ENCODE data around the gene F7. TPM values are rescaled to one million over a fixed set of nuclear protein-coding genes. Genes with fewer than 3 reads are reported as not detected.

F7 gene
- total RNA-seq, 1 donor from 2014 or later: not detected

- Histone ChIP-seq H3K4me1 (no peaks in the 10 kb centered on the region), H3K27ac (no peak overlapping the region), H3K27me3 (ENCODE audit: low read depth) (no peaks in the 10 kb centered on the region), H3K4me3 (no peak overlapping the region), H3K9me3 (no peaks in the 10 kb centered on the region), H3K36me3 (peaks cover 7% of the 10 kb centered on the region)
- TF ChIP-seq, protein P1, sequence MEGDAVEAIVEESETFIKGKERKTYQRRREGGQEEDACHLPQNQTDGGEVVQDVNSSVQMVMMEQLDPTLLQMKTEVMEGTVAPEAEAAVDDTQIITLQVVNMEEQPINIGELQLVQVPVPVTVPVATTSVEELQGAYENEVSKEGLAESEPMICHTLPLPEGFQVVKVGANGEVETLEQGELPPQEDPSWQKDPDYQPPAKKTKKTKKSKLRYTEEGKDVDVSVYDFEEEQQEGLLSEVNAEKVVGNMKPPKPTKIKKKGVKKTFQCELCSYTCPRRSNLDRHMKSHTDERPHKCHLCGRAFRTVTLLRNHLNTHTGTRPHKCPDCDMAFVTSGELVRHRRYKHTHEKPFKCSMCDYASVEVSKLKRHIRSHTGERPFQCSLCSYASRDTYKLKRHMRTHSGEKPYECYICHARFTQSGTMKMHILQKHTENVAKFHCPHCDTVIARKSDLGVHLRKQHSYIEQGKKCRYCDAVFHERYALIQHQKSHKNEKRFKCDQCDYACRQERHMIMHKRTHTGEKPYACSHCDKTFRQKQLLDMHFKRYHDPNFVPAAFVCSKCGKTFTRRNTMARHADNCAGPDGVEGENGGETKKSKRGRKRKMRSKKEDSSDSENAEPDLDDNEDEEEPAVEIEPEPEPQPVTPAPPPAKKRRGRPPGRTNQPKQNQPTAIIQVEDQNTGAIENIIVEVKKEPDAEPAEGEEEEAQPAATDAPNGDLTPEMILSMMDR (IDR thresholded peaks at IDR 0.05): no peak
- ATAC-seq (no peak), DNase-seq (peak; percentile 26)
- intact Hi-C loops (cut with DNase I): no loop called here
These were observed 11.8 kb upstream of the F7 start for GRCh38 chr13:113093580-113094409.

DNA sequence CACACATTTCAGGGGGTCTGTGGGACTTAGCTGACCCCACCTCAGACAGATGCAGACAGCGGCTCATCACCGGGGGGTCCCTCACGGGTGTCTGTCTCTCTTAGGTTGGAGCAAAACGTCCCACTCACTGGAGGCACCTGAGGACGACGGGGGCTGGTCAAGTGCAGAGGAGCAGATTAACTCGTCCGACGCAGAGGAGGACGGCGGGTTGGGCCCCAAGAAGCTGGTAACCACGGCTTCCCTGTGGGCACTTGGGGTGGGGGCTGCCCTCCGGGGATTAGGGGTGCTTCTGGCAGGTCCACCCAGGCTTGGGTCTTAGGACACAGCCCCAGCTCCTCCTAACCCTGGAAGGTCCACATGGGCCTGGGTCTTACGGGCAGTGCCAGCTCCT, 11.2 kb upstream of the F7 start:
- H3K4me3 ChIP-seq: no peak overlapping the region
- TF ChIP-seq, protein P1 (IDR thresholded peaks at IDR 0.05): no peak
- intact Hi-C loops (cut with DNase I): no loop called here
- ATAC-seq (no peak), DNase-seq (peak; percentile 26)
- no peak overlapping the region for H3K27ac ChIP-seq
- peaks cover 6% of the 10 kb centered on the region for H3K36me3 ChIP-seq
- H3K9me3 ChIP-seq: no peaks in the 10 kb centered on the region
- no peaks in the 10 kb centered on the region for H3K27me3 ChIP-seq (ENCODE audit: low read depth)
- H3K4me1 ChIP-seq: no peaks in the 10 kb centered on the region

- no peak for ATAC-seq
- Histone ChIP-seq H3K4me3 (no peak overlapping the region), H3K36me3 (no peaks in the 10 kb centered on the region), H3K27ac (no peak overlapping the region), H3K9me3 (no peaks in the 10 kb centered on the region), H3K4me1 (no peaks in the 10 kb centered on the region), H3K27me3 (ENCODE audit: low read depth) (no peaks in the 10 kb centered on the region)
- TF ChIP-seq, protein P1 (IDR thresholded peaks at IDR 0.05): no peak
- intact Hi-C loops (cut with DNase I): no loop called here
- DNase-seq: peak; percentile 27
These were observed 10.2 kb upstream of the F7 start for GRCh38 chr13:113095146-113096051.

DNA sequence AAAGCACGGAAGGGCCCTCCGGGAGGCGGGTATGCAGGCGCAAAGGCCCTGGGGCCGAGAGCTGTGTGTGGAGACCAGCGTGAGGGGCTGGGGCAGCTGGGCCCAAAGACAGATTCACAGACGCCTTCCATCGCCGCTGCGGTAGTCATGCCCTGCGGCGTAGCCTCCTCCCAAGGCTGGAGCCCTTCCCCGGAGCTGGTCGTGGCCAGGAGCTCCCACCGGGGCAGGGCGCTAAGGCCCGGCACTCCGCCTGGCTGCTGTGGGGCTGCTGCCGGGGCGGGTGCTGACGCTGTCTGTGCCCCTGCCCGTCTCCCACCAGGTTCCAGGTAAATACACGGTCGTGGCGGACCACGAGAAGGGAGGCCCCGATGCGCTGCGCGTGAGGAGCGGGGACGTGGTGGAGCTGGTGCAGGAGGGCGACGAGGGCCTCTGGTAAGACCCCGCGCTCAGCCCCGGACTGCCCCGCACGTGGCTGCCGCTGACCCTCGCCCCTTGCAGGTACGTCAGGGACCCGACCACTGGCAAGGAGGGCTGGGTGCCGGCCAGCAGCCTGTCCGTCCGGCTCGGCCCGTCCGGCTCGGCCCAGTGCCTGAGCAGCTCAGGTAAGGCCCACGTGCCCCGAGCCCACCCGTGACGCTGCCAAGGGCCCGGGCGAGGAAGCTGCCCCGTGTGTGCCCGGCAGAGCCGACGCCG, 9.4 kb upstream of the F7 start:
- DNase-seq (no peak), ATAC-seq (peak in 1 of 2 donors; percentile 19)
- no peaks in the 10 kb centered on the region for H3K4me1 ChIP-seq
- intact Hi-C loops (cut with DNase I): no loop called here
- H3K4me3 ChIP-seq: no peak overlapping the region
- TF ChIP-seq, protein P1 (IDR thresholded peaks at IDR 0.05): no peak
- no peaks in the 10 kb centered on the region for H3K36me3 ChIP-seq
- no peak overlapping the region for H3K27ac ChIP-seq
- no peaks in the 10 kb centered on the region for H3K27me3 ChIP-seq (ENCODE audit: low read depth)
- no peaks in the 10 kb centered on the region for H3K9me3 ChIP-seq

DNA sequence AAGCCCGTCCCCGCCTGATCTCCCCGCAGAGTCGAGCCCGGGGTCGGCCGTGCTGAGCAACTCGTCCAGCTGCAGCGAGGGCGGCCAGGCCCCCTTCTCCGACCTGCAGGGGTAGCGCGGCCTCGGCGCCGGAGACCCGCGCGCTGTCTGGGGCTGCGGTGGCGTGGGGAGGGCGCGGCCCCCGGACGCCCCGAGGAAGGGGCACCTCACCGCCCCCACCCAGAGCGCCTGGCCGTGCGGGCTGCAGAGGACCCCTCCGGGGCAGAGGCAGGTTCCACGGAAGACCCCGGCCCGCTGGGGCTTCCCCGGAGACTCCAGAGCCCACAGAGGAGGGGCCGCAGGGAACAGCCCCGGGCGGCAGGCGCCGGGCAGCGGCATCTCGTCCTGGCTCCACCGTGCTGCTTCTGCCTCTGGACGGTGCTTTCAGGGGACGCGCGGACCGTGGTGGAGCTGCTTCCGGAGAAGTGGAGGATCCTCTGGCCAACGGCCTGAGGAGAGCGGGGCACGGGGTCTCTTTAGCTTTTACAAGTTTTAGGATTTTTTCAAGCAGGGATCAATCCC, 8.8 kb upstream of the F7 start:
- TF ChIP-seq, protein P1 (IDR thresholded peaks at IDR 0.05): no peak
- DNase-seq (no peak), ATAC-seq (peak; percentile 38)
- no peaks in the 10 kb centered on the region for H3K4me1 ChIP-seq
- no peaks in the 10 kb centered on the region for H3K27me3 ChIP-seq (ENCODE audit: low read depth)
- intact Hi-C loops (cut with DNase I): no loop called here
- no peaks in the 10 kb centered on the region for H3K9me3 ChIP-seq
- H3K36me3 ChIP-seq: no peaks in the 10 kb centered on the region
- H3K4me3 ChIP-seq: no peak overlapping the region
- H3K27ac ChIP-seq: no peak overlapping the region

All from lower lobe of right lung (tissue), 2 donors.